ENCODE measurements around the gene UBE2D3. TPM values are rescaled to one million over a fixed set of nuclear protein-coding genes. Genes with fewer than 3 reads are reported as not detected.
A peak's percentile ranks its signal among the peaks of the same experiment; 100 is the strongest.

Gene UBE2D3
- total RNA-seq, 6 experiments from 2014 or later = 325 to 396 (median 359) TPM

GRCh38 chr4:102817021-102817605 is 10.2 kb downstream of the UBE2D3 start:
- Mint-ChIP-seq H3K36me3 (ENCODE audit: low read depth) (peaks cover 48% of the 10 kb centered on the region), H3K4me1 (ENCODE audit: low read depth) (peaks cover 92% of the 10 kb centered on the region), H3K27ac (peak overlapping the region; percentile 90), H3K27me3 (ENCODE audit: insufficient read depth) (no peaks in the 10 kb centered on the region), H3K9me3 (no peaks in the 10 kb centered on the region), H3K4me3 (peak overlapping the region; percentile 76)
- no peak for DNase-seq
- TF ChIP-seq, protein P1, sequence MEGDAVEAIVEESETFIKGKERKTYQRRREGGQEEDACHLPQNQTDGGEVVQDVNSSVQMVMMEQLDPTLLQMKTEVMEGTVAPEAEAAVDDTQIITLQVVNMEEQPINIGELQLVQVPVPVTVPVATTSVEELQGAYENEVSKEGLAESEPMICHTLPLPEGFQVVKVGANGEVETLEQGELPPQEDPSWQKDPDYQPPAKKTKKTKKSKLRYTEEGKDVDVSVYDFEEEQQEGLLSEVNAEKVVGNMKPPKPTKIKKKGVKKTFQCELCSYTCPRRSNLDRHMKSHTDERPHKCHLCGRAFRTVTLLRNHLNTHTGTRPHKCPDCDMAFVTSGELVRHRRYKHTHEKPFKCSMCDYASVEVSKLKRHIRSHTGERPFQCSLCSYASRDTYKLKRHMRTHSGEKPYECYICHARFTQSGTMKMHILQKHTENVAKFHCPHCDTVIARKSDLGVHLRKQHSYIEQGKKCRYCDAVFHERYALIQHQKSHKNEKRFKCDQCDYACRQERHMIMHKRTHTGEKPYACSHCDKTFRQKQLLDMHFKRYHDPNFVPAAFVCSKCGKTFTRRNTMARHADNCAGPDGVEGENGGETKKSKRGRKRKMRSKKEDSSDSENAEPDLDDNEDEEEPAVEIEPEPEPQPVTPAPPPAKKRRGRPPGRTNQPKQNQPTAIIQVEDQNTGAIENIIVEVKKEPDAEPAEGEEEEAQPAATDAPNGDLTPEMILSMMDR (IDR thresholded peaks at IDR 0.05) = no peak

DNA sequence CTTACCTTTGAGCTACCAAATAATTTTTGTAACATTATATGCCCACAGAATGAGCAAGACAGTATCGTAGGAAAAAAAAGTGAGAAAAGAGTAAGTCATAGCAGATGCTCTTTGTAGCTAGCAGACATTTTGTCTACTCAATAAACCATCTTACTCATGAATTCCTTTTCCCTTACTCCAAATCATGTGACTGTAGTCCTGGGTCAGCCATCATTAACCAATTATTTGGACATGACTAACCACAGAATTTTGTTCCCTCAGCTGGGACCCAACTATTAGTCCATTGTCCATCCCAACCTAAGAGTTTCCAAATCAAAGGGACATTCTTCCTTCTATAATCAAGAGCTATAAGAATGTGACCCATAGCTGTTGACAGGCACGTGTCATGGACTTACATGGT is 11.4 kb downstream of the UBE2D3 start:
- Mint-ChIP-seq H3K36me3 (ENCODE audit: low read depth) (peaks cover 50% of the 10 kb centered on the region), H3K4me3 (peak overlapping the region; percentile 76), H3K27me3 (ENCODE audit: insufficient read depth) (peaks cover 1% of the 10 kb centered on the region; the same call in 1 of the 2 replicates), H3K4me1 (ENCODE audit: low read depth) (peaks cover 91% of the 10 kb centered on the region), H3K9me3 (no peaks in the 10 kb centered on the region), H3K27ac (peak overlapping the region; percentile 90)
- TF ChIP-seq, protein P1 (IDR thresholded peaks at IDR 0.05) = no peak
- peak; percentile 95 for DNase-seq

DNA sequence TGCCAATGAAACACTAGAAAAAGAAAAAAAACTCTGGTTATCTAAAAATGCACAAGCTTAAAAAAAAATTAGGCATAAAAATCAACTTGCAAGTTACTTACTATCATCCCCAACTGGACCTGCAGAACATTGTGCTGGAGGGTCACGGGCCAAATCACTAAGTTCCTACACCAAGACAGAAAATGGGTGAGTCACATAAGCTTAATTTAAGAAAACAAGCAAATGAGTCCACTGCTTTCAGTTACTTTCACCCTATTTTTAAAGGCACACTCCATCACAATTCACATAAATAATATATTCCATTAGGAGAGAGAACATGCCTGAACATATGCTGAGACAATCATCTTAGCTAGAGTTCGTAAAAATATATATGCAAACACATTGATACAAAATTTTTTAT is 17.7 kb downstream of the UBE2D3 start:
- no peak for DNase-seq
- peaks cover 1% of the 10 kb centered on the region; the same call in 1 of the 2 replicates for H3K27me3 Mint-ChIP-seq (ENCODE audit: insufficient read depth)
- peaks cover 90% of the 10 kb centered on the region for H3K4me1 Mint-ChIP-seq (ENCODE audit: low read depth)
- peaks cover 71% of the 10 kb centered on the region for H3K36me3 Mint-ChIP-seq (ENCODE audit: low read depth)
- no peaks in the 10 kb centered on the region for H3K9me3 Mint-ChIP-seq
- TF ChIP-seq, protein P1 (IDR thresholded peaks at IDR 0.05) = no peak
- peak overlapping the region; percentile 79 for H3K27ac Mint-ChIP-seq
- H3K4me3 Mint-ChIP-seq = peak overlapping the region; percentile 73

GRCh38 chr4:102809190-102809589 is 18.2 kb downstream of the UBE2D3 start:
- TF ChIP-seq, protein P1 (IDR thresholded peaks at IDR 0.05) = no peak; the same call in 1 of the 2 replicates
- Mint-ChIP-seq H3K4me3 (peak overlapping the region; percentile 35; the same call in 1 of the 2 replicates), H3K9me3 (no peaks in the 10 kb centered on the region), H3K36me3 (ENCODE audit: low read depth) (peaks cover 71% of the 10 kb centered on the region), H3K4me1 (ENCODE audit: low read depth) (peaks cover 84% of the 10 kb centered on the region), H3K27ac (peak overlapping the region; percentile 67), H3K27me3 (ENCODE audit: insufficient read depth) (peaks cover 1% of the 10 kb centered on the region; the same call in 1 of the 2 replicates)
- no peak for DNase-seq

DNA sequence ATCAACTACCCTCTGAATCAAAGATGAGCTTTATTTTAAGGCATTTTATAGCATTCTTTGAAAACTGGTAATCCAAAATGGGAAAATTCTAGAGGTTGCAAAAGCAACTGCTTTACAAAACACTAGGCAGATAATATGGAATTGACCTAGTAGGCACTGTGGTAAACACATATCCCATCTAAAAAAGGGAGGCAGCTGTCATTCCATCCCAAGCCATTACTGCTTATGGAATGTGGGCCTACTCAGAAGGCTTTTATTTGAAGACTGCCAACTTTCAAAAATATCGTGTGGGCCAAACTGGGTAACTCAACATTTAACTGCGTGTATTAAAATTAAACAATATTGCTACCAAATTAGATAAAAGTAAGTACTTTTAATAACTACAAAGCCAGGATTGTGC is 19.3 kb downstream of the UBE2D3 start:
- TF ChIP-seq, protein P1 (IDR thresholded peaks at IDR 0.05) = no peak
- no peak for DNase-seq
- Mint-ChIP-seq H3K36me3 (ENCODE audit: low read depth) (peaks cover 69% of the 10 kb centered on the region), H3K9me3 (no peaks in the 10 kb centered on the region), H3K4me3 (no peak overlapping the region), H3K4me1 (ENCODE audit: low read depth) (peaks cover 82% of the 10 kb centered on the region), H3K27me3 (ENCODE audit: insufficient read depth) (peaks cover 1% of the 10 kb centered on the region; the same call in 1 of the 2 replicates), H3K27ac (peak overlapping the region; percentile 43; the same call in 1 of the 2 replicates)
